ENCODE measurements around the gene LMBR1. TPM values are rescaled to one million over a fixed set of nuclear protein-coding genes. Genes with fewer than 3 reads are reported as not detected.

LMBR1 gene
- total and polyA plus RNA-seq, 12 donors: 16.9 to 341 (median 117) TPM

DNA sequence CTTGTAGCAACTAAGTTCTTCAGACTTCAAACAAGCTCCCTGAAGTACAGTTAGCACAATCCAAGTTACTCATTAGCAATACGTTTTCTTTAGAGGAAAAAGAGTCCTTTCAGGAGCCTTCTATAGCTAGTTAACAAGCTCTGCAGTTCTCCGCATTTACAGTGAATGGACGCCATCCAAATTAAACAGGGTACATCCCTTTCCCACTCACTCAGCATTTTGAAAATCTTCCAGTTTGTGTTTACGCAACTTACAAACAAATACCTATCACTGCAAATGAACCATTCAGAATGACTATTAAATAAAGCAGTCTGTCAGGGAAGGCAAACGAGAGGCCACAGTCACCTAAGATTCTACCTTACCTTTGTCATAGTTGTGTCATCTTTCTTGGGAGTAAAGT is 167.9 kb downstream of the LMBR1 start:
- Histone ChIP-seq H3K36me3 (replicated peaks in 1 of 2) (no peaks in the 10 kb centered on the region), H3K27me3 (no peaks in the 10 kb centered on the region), H3K9me3 (replicated peaks in 1 of 3) (peaks cover 0 to 5% (median 0%) of the 10 kb centered on the region in 3 donors), H3K27ac (no peak overlapping the region), H3K4me1 (replicated peaks in 1 of 2) (peaks cover 4 to 11% of the 10 kb centered on the region in 2 donors), H3K4me3 (no peak overlapping the region)
- DNase-seq: no peak
- no peak for TF ChIP-seq POLR2A (IDR thresholded peaks at IDR 0.05)
- TF ChIP-seq, protein P1, sequence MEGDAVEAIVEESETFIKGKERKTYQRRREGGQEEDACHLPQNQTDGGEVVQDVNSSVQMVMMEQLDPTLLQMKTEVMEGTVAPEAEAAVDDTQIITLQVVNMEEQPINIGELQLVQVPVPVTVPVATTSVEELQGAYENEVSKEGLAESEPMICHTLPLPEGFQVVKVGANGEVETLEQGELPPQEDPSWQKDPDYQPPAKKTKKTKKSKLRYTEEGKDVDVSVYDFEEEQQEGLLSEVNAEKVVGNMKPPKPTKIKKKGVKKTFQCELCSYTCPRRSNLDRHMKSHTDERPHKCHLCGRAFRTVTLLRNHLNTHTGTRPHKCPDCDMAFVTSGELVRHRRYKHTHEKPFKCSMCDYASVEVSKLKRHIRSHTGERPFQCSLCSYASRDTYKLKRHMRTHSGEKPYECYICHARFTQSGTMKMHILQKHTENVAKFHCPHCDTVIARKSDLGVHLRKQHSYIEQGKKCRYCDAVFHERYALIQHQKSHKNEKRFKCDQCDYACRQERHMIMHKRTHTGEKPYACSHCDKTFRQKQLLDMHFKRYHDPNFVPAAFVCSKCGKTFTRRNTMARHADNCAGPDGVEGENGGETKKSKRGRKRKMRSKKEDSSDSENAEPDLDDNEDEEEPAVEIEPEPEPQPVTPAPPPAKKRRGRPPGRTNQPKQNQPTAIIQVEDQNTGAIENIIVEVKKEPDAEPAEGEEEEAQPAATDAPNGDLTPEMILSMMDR (IDR thresholded peaks at IDR 0.05): no peak
- WGBS, 4 donors: 76 to 92% (median 81%) methylated on average over 5 of the region's 5 CpGs
- intact Hi-C loops (cut with DNase I): no loop called here

GRCh38 chr7:156722043-156722826 is 170.7 kb downstream of the LMBR1 start:
- Histone ChIP-seq H3K4me1 (replicated peaks in 1 of 2) (peaks cover 4 to 11% of the 10 kb centered on the region in 2 donors), H3K9me3 (replicated peaks in 1 of 3) (peaks cover 0 to 5% (median 0%) of the 10 kb centered on the region in 3 donors), H3K27me3 (no peaks in the 10 kb centered on the region), H3K4me3 (no peak overlapping the region), H3K36me3 (replicated peaks in 1 of 2) (no peaks in the 10 kb centered on the region), H3K27ac (no peak overlapping the region)
- DNase-seq: peak in 2 of 7 donors; percentile 34 to 39
- intact Hi-C loops (cut with DNase I): no loop called here
- 42 to 51% (median 49%) methylated on average over 4 of the region's 4 CpGs for WGBS, 4 donors
- TF ChIP-seq POLR2A (IDR thresholded peaks at IDR 0.05): no peak
- TF ChIP-seq, protein P1 (IDR thresholded peaks at IDR 0.05): peak in 1 of 6 experiments; percentile 11

DNA sequence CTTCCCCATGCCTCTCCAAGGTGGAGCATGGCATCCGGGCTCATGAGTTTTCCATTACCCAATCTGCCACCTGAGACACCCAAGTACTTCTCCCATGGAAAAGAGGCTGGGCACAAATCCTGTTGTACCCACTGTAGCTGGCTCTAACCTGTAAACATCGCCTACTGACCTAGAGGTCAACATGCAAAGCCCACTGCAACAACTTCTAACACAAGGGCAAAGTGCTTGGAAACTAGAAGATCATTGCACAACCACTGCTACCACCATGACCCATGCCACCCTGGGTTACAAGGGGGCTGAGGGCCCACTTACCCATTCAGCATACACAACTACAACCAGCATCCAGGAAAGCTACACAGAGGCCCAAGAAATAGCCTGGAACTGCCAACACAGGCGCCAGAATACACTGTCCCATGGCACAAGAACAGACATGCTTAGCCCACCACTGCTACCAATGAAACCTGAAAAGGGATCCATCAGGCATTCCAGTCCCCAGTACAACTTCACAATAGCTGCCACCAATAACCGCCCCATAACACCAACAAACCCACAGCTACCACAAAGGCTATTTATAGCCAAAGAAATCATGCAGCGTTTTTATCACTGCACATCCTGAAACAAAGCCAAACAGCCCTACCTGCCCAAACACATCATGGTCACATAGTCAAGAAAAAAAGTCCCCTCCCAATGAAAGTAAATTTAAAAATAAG is 189.1 kb downstream of the LMBR1 start:
- intact Hi-C loops (cut with DNase I): no loop called here
- Histone ChIP-seq H3K27me3 (no peaks in the 10 kb centered on the region), H3K9me3 (replicated peaks in 1 of 3) (no peaks in the 10 kb centered on the region), H3K27ac (no peak overlapping the region), H3K36me3 (replicated peaks in 1 of 2) (no peaks in the 10 kb centered on the region), H3K4me1 (replicated peaks in 1 of 2) (no peaks in the 10 kb centered on the region), H3K4me3 (no peak overlapping the region)
- no peak for DNase-seq
- TF ChIP-seq, protein P1 (IDR thresholded peaks at IDR 0.05): no peak
- TF ChIP-seq POLR2A (IDR thresholded peaks at IDR 0.05): no peak
- WGBS, 4 donors: 74 to 85% (median 82%) methylated on average over 3 to 5 of the region's 5 CpGs

DNA sequence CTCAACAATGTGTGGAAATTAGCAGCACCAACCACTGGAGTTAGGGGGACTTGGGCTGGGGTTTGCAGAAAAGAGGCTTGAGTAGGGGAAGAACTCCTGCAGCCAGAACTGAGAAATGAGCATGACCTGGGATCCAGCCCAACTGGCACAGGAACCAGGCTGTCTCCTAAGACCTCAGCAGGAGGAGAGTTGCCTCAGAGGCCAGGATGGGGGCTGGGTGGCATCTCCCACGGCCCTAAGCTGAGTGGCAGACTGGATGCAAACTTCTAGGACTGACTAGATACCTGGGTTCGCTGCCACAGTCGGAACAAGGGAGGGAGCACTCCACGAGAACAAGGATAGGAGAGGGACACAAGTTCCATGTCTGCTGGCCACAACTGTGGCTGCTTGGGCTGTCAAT is 189.8 kb downstream of the LMBR1 start:
- peak; percentile 28 to 67 (median 38) for DNase-seq
- Histone ChIP-seq H3K27ac (no peak overlapping the region), H3K4me3 (no peak overlapping the region), H3K36me3 (replicated peaks in 1 of 2) (no peaks in the 10 kb centered on the region), H3K4me1 (replicated peaks in 1 of 2) (no peaks in the 10 kb centered on the region), H3K9me3 (replicated peaks in 1 of 3) (no peaks in the 10 kb centered on the region), H3K27me3 (no peaks in the 10 kb centered on the region)
- WGBS, 4 donors: 83 to 88% (median 85%) methylated on average over 4 of the region's 4 CpGs
- TF ChIP-seq POLR2A (IDR thresholded peaks at IDR 0.05): no peak
- TF ChIP-seq, protein P1 (IDR thresholded peaks at IDR 0.05): no peak
- intact Hi-C loops (cut with DNase I): no loop called here
